DOHH2 (cell line): ENCODE results near the gene GCNT2.

Experiments used
- EZH2phosphoT487 ChIP-seq: fragments of 200-600 bp; sonication (generic); IDR thresholded peaks from 2 replicates; pipeline ENCODE4 v1.6.1; 2017; ENCODE audit warnings: borderline replicate concordance, mild to moderate bottlenecking, antibody characterized with exemption, low read length, moderate library complexity, mixed read lengths
- TF ChIP-seq, protein P1 (sequence below): fragments of 200-600 bp; sonication (generic); IDR thresholded peaks from one replicate; pipeline ENCODE4 v1.5.1; 2014; ENCODE audit warnings: antibody characterized with exemption, mild to moderate bottlenecking, low read depth, low read length; ENCODE audit not compliant: poor library complexity, severe bottlenecking

DNA sequence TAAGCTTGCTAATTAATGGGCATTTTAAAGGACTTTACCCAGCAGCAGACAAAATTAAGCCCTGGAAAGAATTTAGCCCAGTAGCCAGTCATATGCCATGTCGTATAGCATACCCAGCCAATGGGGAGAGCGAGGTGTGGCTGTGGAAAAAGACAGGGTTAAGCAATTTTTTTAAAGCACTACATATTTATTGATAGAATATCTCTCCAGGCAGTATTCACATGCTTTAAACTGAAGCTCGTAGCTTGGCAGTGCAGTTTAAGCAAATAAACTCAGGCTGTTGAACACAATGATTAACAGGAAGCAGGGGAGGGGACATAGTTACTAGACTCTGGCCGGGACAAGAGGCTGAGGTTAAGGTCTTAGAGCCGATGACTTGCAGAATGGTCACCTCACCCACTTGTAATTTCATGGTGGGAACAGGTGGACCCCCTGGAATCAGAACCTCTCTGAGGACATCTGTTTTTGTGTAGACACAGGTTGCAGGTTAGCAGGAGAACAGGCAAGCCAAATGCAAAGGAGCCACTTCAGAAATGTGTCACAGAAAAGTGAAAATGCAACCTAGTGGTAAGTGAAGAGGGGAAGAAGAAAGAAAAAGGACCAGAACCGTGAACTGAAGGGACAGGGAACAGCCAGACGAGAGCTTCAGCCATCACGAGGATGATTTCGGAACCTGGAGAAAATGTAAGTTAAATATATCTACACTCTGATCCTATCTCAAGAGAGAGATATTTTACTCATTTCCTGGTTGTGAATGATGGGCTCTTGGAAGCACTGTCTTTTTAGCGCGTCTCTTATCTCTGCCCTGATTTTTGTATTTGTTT is 7.2 kb downstream of the GCNT2 start:
- TF ChIP-seq, protein P1, sequence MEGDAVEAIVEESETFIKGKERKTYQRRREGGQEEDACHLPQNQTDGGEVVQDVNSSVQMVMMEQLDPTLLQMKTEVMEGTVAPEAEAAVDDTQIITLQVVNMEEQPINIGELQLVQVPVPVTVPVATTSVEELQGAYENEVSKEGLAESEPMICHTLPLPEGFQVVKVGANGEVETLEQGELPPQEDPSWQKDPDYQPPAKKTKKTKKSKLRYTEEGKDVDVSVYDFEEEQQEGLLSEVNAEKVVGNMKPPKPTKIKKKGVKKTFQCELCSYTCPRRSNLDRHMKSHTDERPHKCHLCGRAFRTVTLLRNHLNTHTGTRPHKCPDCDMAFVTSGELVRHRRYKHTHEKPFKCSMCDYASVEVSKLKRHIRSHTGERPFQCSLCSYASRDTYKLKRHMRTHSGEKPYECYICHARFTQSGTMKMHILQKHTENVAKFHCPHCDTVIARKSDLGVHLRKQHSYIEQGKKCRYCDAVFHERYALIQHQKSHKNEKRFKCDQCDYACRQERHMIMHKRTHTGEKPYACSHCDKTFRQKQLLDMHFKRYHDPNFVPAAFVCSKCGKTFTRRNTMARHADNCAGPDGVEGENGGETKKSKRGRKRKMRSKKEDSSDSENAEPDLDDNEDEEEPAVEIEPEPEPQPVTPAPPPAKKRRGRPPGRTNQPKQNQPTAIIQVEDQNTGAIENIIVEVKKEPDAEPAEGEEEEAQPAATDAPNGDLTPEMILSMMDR = no peak
- TF ChIP-seq EZH2phosphoT487 = no peak
